ENCODE measurements around the gene RAB31. TPM values are rescaled to one million over a fixed set of nuclear protein-coding genes. Genes with fewer than 3 reads are reported as not detected.

The RAB31 gene
- total RNA-seq, 1 donor from 2014 or later: 36.0 TPM

GRCh38 chr18:9716780-9717563 lies 8.9 kb downstream of the RAB31 start:
- peak; percentile 58 for ATAC-seq (ENCODE audit: low read depth)
- ChIA-PET CTCF (no interaction called here), POLR2A (interaction anchor here (1.0 kb wide), 1 partner anchor 9 kb away, joined by 3 read pairs; no protein-coding TSS in a partner anchor)
- peaks cover 48% of the 10 kb centered on the region for H3K4me1 Mint-ChIP-seq
- no peak for TF ChIP-seq CTCF (IDR thresholded peaks at IDR 0.05)
- H3K4me3 Mint-ChIP-seq: no peak overlapping the region
- no peaks in the 10 kb centered on the region for H3K27me3 Mint-ChIP-seq
- peak overlapping the region; percentile 70 for H3K27ac Mint-ChIP-seq
- H3K36me3 Mint-ChIP-seq (ENCODE audit: low read depth): peaks cover 11% of the 10 kb centered on the region
- intact Hi-C loops (cut with micrococcal nuclease): no loop called here
- H3K9me3 Mint-ChIP-seq: no peaks in the 10 kb centered on the region
- DNase-seq: no peak

GRCh38 chr18:9719421-9719981 lies 11.4 kb downstream of the RAB31 start:
- ChIA-PET CTCF (no interaction called here), POLR2A (no interaction called here)
- Mint-ChIP-seq H3K9me3 (peaks cover 2% of the 10 kb centered on the region), H3K27me3 (no peaks in the 10 kb centered on the region), H3K4me3 (no peak overlapping the region), H3K27ac (no peak overlapping the region), H3K4me1 (peaks cover 25% of the 10 kb centered on the region), H3K36me3 (ENCODE audit: low read depth) (peaks cover 21% of the 10 kb centered on the region)
- intact Hi-C loops (cut with micrococcal nuclease): no loop called here
- ATAC-seq (ENCODE audit: low read depth): no peak
- TF ChIP-seq CTCF (IDR thresholded peaks at IDR 0.05): no peak
- no peak for DNase-seq

DNA sequence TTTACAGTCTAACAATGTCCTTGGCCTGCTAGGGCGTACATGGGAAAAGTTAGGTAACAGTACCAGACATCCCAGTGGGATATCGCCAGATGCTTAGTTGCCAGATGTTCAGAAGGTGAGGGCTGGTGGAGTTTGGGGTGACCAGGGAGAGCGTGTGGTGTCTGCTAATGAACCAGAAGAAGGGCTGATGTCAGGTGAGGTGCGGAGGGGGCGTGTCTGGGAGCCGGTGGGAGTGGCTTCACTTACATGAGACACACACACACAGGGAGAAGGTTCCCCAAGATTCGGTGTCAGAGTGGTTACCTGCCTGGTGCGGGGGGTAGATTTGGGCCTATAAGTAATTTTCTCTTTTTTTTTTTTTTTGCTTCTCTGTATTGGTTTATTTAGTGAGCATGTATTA lies 12.2 kb downstream of the RAB31 start:
- Mint-ChIP-seq H3K27ac (no peak overlapping the region), H3K27me3 (no peaks in the 10 kb centered on the region), H3K4me3 (no peak overlapping the region), H3K4me1 (peaks cover 19% of the 10 kb centered on the region), H3K9me3 (peaks cover 2% of the 10 kb centered on the region), H3K36me3 (ENCODE audit: low read depth) (peaks cover 21% of the 10 kb centered on the region)
- intact Hi-C loops (cut with micrococcal nuclease): no loop called here
- CTCF ChIA-PET: no interaction called here
- ATAC-seq (ENCODE audit: low read depth) (no peak), DNase-seq (no peak)
- POLR2A ChIA-PET: no interaction called here
- TF ChIP-seq CTCF (IDR thresholded peaks at IDR 0.05): no peak

DNA sequence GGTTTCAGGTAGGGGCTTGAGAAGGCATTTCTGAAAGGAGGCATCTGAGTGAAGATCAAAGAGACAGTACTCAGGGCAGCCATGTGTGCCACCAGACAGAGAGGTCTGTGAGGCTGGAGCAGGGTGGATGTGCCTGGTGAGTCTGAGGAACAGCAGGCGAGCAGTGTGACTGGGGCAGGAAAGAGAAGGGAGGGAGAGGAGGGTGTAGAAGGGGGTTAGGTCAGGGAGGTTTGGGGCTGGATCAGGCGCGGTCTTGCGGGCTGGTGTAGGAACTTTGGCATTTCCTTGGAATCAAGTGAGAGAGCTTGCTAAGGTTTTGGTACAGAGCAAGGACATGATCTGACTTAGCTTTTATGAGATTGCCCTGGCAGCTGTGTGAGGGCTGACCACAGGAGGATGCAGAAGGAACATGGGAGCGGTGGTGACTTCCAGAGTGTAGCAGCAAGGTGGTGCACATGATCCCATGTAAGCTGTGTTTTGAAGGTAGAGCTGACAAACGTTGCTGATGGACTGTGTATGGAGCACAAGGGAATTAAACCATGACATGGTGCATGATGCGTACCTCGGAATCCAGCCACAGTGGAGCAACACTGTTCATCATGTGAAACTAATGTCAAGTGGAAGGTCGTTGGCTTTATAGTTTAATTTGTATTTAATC lies 13.9 kb downstream of the RAB31 start:
- Mint-ChIP-seq H3K9me3 (peaks cover 2% of the 10 kb centered on the region), H3K4me3 (no peak overlapping the region), H3K27me3 (no peaks in the 10 kb centered on the region), H3K36me3 (ENCODE audit: low read depth) (peaks cover 29% of the 10 kb centered on the region), H3K27ac (no peak overlapping the region), H3K4me1 (peaks cover 6% of the 10 kb centered on the region)
- no peak for TF ChIP-seq CTCF (IDR thresholded peaks at IDR 0.05)
- intact Hi-C loops (cut with micrococcal nuclease): loop anchor here (2.0 kb wide), 1 partner anchor 13 kb away; the partner anchor contains the start of gene RAB31
- ATAC-seq (ENCODE audit: low read depth) (no peak), DNase-seq (no peak)
- ChIA-PET POLR2A (interaction anchor here (1.0 kb wide), 1 partner anchor 11 kb away, joined by 3 read pairs; no protein-coding TSS in a partner anchor), CTCF (interaction anchor here (0.8 kb wide), 1 partner anchor 110 kb away, joined by 4 read pairs; no protein-coding TSS in a partner anchor)

DNA sequence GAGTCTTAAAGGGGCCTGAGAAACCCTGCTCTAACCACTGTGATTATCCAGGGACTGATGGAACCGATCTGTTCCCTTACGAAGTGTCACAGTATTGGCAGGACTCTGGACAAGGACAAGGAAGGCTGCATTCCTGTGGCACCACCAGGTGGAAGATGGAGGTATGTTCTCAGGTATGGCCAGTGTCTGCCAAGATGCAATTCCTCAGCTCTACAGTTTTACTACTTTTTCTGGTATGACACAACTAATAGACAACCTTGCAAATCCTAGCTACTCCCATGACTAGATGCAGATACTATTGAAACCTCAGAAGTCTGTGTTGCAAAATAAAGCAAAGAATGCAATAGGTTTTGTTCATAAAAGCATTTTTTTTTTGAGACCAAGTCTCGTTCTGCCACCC lies 14.6 kb downstream of the RAB31 start:
- ChIA-PET CTCF (no interaction called here), POLR2A (interaction anchor here (1.0 kb wide), 1 partner anchor 11 kb away, joined by 3 read pairs; no protein-coding TSS in a partner anchor)
- TF ChIP-seq CTCF (IDR thresholded peaks at IDR 0.05): no peak
- Mint-ChIP-seq H3K27ac (no peak overlapping the region), H3K4me1 (no peaks in the 10 kb centered on the region), H3K36me3 (ENCODE audit: low read depth) (peaks cover 26% of the 10 kb centered on the region), H3K4me3 (no peak overlapping the region), H3K9me3 (peaks cover 2% of the 10 kb centered on the region), H3K27me3 (no peaks in the 10 kb centered on the region)
- DNase-seq (no peak), ATAC-seq (ENCODE audit: low read depth) (no peak)
- intact Hi-C loops (cut with micrococcal nuclease): loop anchor here (2.0 kb wide), 1 partner anchor 14 kb away; the partner anchor contains the start of gene RAB31
